ENCODE results near the gene CPEB3. TPM values are rescaled to one million over a fixed set of nuclear protein-coding genes. Genes with fewer than 3 reads are reported as not detected.

Gene CPEB3
- total RNA-seq, 2 donors from 2014 or later, result 10.6 to 16.9 TPM

DNA sequence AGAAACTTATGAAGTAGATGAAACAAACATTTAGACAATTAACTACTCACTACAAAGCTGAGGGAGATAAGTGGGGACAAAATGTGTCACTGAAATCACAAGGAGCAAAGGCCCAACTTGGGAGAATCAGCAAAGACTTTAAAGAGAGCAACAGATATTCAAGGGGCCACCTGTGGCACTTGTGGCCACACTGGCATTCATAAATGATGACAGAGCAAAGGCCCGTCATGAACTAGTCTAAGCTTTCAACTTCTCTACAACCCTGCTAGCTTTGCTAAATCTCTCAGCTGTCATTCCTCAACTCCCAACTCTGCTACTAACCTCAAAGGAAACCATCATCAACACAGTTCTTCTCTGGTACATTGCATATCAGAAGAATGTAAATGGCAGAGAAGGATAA lies 178.4 kb downstream of the CPEB3 start:
- H3K27ac ChIP-seq, result no peak overlapping the region

GRCh38 chr10:92111336-92111939 lies 179.4 kb downstream of the CPEB3 start:
- H3K36me3 ChIP-seq, result no peaks in the 10 kb centered on the region
- no peak for TF ChIP-seq POLR2AphosphoS5 (IDR thresholded peaks at IDR 0.05)
- TF ChIP-seq CTCF (IDR thresholded peaks at IDR 0.05), result no peak
- no peak for TF ChIP-seq POLR2A (IDR thresholded peaks at IDR 0.05)
- no peaks in the 10 kb centered on the region for H3K4me1 ChIP-seq (replicated peaks)
- H3K9me3 ChIP-seq, result no peaks in the 10 kb centered on the region
- DNase-seq (ENCODE audit: low spot score), result no peak
- peak overlapping the region in 1 of 2 donors; percentile 4 for H3K27ac ChIP-seq
- intact Hi-C loops (cut with DNase I), result loop anchor here (5.0 kb wide), 1 partner anchor 36 kb away; no protein-coding TSS in a partner anchor
- H3K4me3 ChIP-seq, result no peak overlapping the region
- no peaks in the 10 kb centered on the region for H3K27me3 ChIP-seq (replicated peaks; ENCODE audit: insufficient read depth)

More for the DNA sequence above, 178.4 kb downstream of the CPEB3 start:
- no peak for TF ChIP-seq CTCF (IDR thresholded peaks at IDR 0.05)
- no peaks in the 10 kb centered on the region for H3K27me3 ChIP-seq (replicated peaks; ENCODE audit: insufficient read depth)
- H3K4me3 ChIP-seq, result no peak overlapping the region
- 89% methylated on average over 1 of the region's 1 CpG for WGBS
- no peak for DNase-seq (ENCODE audit: low spot score)
- H3K4me1 ChIP-seq (replicated peaks), result no peaks in the 10 kb centered on the region
- H3K9me3 ChIP-seq, result no peaks in the 10 kb centered on the region
- no peaks in the 10 kb centered on the region for H3K36me3 ChIP-seq
- intact Hi-C loops (cut with DNase I), result loop anchor here (5.0 kb wide), 1 partner anchor 35 kb away; no protein-coding TSS in a partner anchor

GRCh38 chr10:92110039-92110794 lies 180.7 kb downstream of the CPEB3 start:
- no peaks in the 10 kb centered on the region for H3K4me1 ChIP-seq (replicated peaks)

DNA sequence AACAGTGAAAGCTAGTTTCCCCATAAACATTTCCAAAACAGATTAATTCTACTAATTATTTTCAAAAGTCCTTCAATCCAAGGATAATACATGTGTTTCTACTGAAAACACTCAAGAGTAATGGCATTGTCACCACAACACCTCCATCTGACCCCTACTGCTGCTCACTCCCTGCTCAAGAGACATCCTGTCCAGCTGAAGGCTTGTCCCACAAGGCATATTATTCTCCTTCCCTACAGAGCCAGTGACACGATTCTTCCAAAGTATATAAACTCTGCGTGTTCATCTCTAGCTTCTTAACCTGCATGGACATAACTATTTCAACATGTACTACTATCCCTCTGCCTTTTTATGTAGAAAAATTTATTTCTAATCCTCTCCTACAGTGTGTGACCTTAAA lies 182.1 kb downstream of the CPEB3 start:
- Histone ChIP-seq H3K27ac (peak overlapping the region in 1 of 2 donors; percentile 73), H3K4me1 (replicated peaks) (peaks cover 5% of the 10 kb centered on the region), H3K36me3 (no peaks in the 10 kb centered on the region), H3K9me3 (no peaks in the 10 kb centered on the region), H3K4me3 (no peak overlapping the region), H3K27me3 (replicated peaks; ENCODE audit: insufficient read depth) (no peaks in the 10 kb centered on the region)
- TF ChIP-seq CTCF (IDR thresholded peaks at IDR 0.05), result no peak
- TF ChIP-seq POLR2AphosphoS5 (IDR thresholded peaks at IDR 0.05), result no peak
- no peak for TF ChIP-seq POLR2A (IDR thresholded peaks at IDR 0.05)
- 75% methylated on average over 2 of the region's 2 CpGs for WGBS
- no peak for DNase-seq (ENCODE audit: low spot score)
- intact Hi-C loops (cut with DNase I), result no loop called here

More at GRCh38 chr10:92110039-92110794, 180.7 kb downstream of the CPEB3 start:
- Histone ChIP-seq H3K36me3 (no peaks in the 10 kb centered on the region), H3K4me3 (no peak overlapping the region), H3K27ac (no peak overlapping the region), H3K9me3 (no peaks in the 10 kb centered on the region), H3K27me3 (replicated peaks; ENCODE audit: insufficient read depth) (no peaks in the 10 kb centered on the region)
- no peak for DNase-seq (ENCODE audit: low spot score)
- WGBS, result 79% methylated on average over 6 of the region's 6 CpGs
- intact Hi-C loops (cut with DNase I), result loop anchor here (5.0 kb wide), 1 partner anchor 37 kb away; no protein-coding TSS in a partner anchor
- no peak for TF ChIP-seq CTCF (IDR thresholded peaks at IDR 0.05)
- TF ChIP-seq POLR2AphosphoS5 (IDR thresholded peaks at IDR 0.05), result no peak
- TF ChIP-seq POLR2A (IDR thresholded peaks at IDR 0.05), result no peak

All from prostate gland (tissue), 2 donors.